ENCODE results near the gene USP3.
"Not testable (repeated sequence)": the region's sequence is repeated elsewhere in the genome, so short reads cannot be mapped to it uniquely, and the experiment has no call there.

The USP3 gene

GRCh38 chr15:63612300-63612699, 107.9 kb downstream of the USP3 start:
- no peak overlapping the region for H2AK5ac ChIP-seq (ENCODE audit: low read length)
- WGBS (ENCODE audit: extremely low coverage, insufficient coverage, insufficient read length), result no CpG with 5 or more reads among the region's 15 CpGs

GRCh38 chr15:63615935-63616334, 111.5 kb downstream of the USP3 start:
- Histone ChIP-seq H3K79me2 (ENCODE audit: control insufficient read depth, insufficient read depth, low read length, poor library complexity) (no peaks in the 10 kb centered on the region), H3K79me1 (ENCODE audit: low read length) (no peaks in the 10 kb centered on the region), H3K4me3 (ENCODE audit: low read depth, low read length) (no peak overlapping the region), H2BK12ac (ENCODE audit: low read length) (no peak overlapping the region), H3K4ac (ENCODE audit: low read depth, low read length) (no peak overlapping the region), H3K4me1 (ENCODE audit: control insufficient read depth in 1 of 2, insufficient read depth in 2 of 2, low read length in 2 of 2) (peaks cover 2 to 5% of the 10 kb centered on the region in 2 experiments), H3K18ac (ENCODE audit: low read length) (no peak overlapping the region), H3K27me3 (ENCODE audit: insufficient read depth, low read length) (no peaks in the 10 kb centered on the region), H2AFZ (ENCODE audit: insufficient read depth, low read length, poor library complexity) (no peak overlapping the region), H3K23ac (ENCODE audit: low read length) (no peak overlapping the region), H3K14ac (ENCODE audit: low read length) (no peak overlapping the region), H3K36me3 (ENCODE audit: control insufficient read depth in 1 of 2, insufficient read depth in 2 of 2, low read length in 2 of 2) (peaks cover 18 to 25% of the 10 kb centered on the region in 2 experiments), H4K12ac (ENCODE audit: low read depth, low read length) (no peak overlapping the region), H3K9me3 (ENCODE audit: insufficient read depth, low read depth, low read length) (no peaks in the 10 kb centered on the region), H2BK120ac (ENCODE audit: insufficient read depth, low read length, poor library complexity) (no peak overlapping the region), H2AK5ac (ENCODE audit: low read length) (no peak overlapping the region), H3K9ac (ENCODE audit: low read length) (no peak overlapping the region), H4K8ac (ENCODE audit: low read depth, low read length) (no peak overlapping the region), H3K4me2 (ENCODE audit: low read length) (peak overlapping the region; percentile 28), H3K27ac (ENCODE audit: low read depth, low read length) (peak overlapping the region; percentile 56), H4K91ac (ENCODE audit: low read depth, low read length) (no peak overlapping the region), H2BK5ac (ENCODE audit: low read depth, low read length, poor library complexity) (no peak overlapping the region)
- no CpG with 5 or more reads among the region's 3 CpGs for WGBS (ENCODE audit: extremely low coverage, insufficient coverage, insufficient read length)
- DNase-seq, result peak in 1 of 2 donors; percentile 63

More at GRCh38 chr15:63612300-63612699, 107.9 kb downstream of the USP3 start:
- Histone ChIP-seq H4K12ac (ENCODE audit: low read depth, low read length) (no peak overlapping the region), H3K4me2 (ENCODE audit: low read length) (no peak overlapping the region), H3K27ac (ENCODE audit: low read depth, low read length) (no peak overlapping the region), H3K18ac (ENCODE audit: low read length) (no peak overlapping the region), H4K8ac (ENCODE audit: low read depth, low read length) (no peak overlapping the region), H2BK120ac (ENCODE audit: insufficient read depth, low read length, poor library complexity) (no peak overlapping the region), H3K27me3 (ENCODE audit: insufficient read depth, low read length) (no peaks in the 10 kb centered on the region), H2AFZ (ENCODE audit: insufficient read depth, low read length, poor library complexity) (no peak overlapping the region), H3K4ac (ENCODE audit: low read depth, low read length) (no peak overlapping the region), H3K4me1 (ENCODE audit: control insufficient read depth in 1 of 2, insufficient read depth in 2 of 2, low read length in 2 of 2) (peaks cover 2 to 5% of the 10 kb centered on the region in 2 experiments), H3K79me1 (ENCODE audit: low read length) (no peaks in the 10 kb centered on the region), H3K79me2 (ENCODE audit: control insufficient read depth, insufficient read depth, low read length, poor library complexity) (no peaks in the 10 kb centered on the region), H3K14ac (ENCODE audit: low read length) (no peak overlapping the region), H4K91ac (ENCODE audit: low read depth, low read length) (no peak overlapping the region), H3K9me3 (ENCODE audit: insufficient read depth, low read depth, low read length) (no peaks in the 10 kb centered on the region), H3K36me3 (ENCODE audit: control insufficient read depth in 1 of 2, insufficient read depth in 2 of 2, low read length in 2 of 2) (peaks cover 35 to 51% of the 10 kb centered on the region in 2 experiments), H3K23ac (ENCODE audit: low read length) (no peak overlapping the region), H3K9ac (ENCODE audit: low read length) (no peak overlapping the region), H3K4me3 (ENCODE audit: low read depth, low read length) (peak overlapping the region; percentile 45), H2BK5ac (ENCODE audit: low read depth, low read length, poor library complexity) (no peak overlapping the region), H2BK12ac (ENCODE audit: low read length) (no peak overlapping the region)
- DNase-seq, result no peak

GRCh38 chr15:63617147-63617546, 112.8 kb downstream of the USP3 start:
- H3K9me3 ChIP-seq (ENCODE audit: insufficient read depth, low read depth, low read length); H3K27ac ChIP-seq (ENCODE audit: low read depth, low read length); DNase-seq; H3K23ac ChIP-seq (ENCODE audit: low read length); H2AFZ ChIP-seq (ENCODE audit: insufficient read depth, low read length, poor library complexity); H4K8ac ChIP-seq (ENCODE audit: low read depth, low read length); H3K79me1 ChIP-seq (ENCODE audit: low read length); H2BK120ac ChIP-seq (ENCODE audit: insufficient read depth, low read length, poor library complexity); H3K14ac ChIP-seq (ENCODE audit: low read length); H3K4me3 ChIP-seq (ENCODE audit: low read depth, low read length); H3K4me1 ChIP-seq (ENCODE audit: control insufficient read depth in 1 of 2, insufficient read depth in 2 of 2, low read length in 2 of 2); H2AK5ac ChIP-seq (ENCODE audit: low read length); H4K12ac ChIP-seq (ENCODE audit: low read depth, low read length); H3K4me2 ChIP-seq (ENCODE audit: low read length); H3K9ac ChIP-seq (ENCODE audit: low read length); H3K18ac ChIP-seq (ENCODE audit: low read length); H3K79me2 ChIP-seq (ENCODE audit: control insufficient read depth, insufficient read depth, low read length, poor library complexity); H2BK5ac ChIP-seq (ENCODE audit: low read depth, low read length, poor library complexity); H2BK12ac ChIP-seq (ENCODE audit: low read length); H3K4ac ChIP-seq (ENCODE audit: low read depth, low read length); H3K27me3 ChIP-seq (ENCODE audit: insufficient read depth, low read length); H4K91ac ChIP-seq (ENCODE audit: low read depth, low read length): not testable (repeated sequence)
- no CpG with 5 or more reads among the region's 4 CpGs for WGBS (ENCODE audit: extremely low coverage, insufficient coverage, insufficient read length)
- H3K36me3 ChIP-seq (ENCODE audit: control insufficient read depth in 1 of 2, insufficient read depth in 2 of 2, low read length in 2 of 2), result peaks cover 12 to 18% of the 10 kb centered on the region in 2 experiments

GRCh38 chr15:63617627-63618026, 113.2 kb downstream of the USP3 start:
- WGBS (ENCODE audit: extremely low coverage, insufficient coverage, insufficient read length), result no CpG with 5 or more reads among the region's 3 CpGs

More at GRCh38 chr15:63617627-63618026, 113.2 kb downstream of the USP3 start:
- not testable (repeated sequence) for H3K18ac ChIP-seq (ENCODE audit: low read length); H3K79me2 ChIP-seq (ENCODE audit: control insufficient read depth, insufficient read depth, low read length, poor library complexity); H3K79me1 ChIP-seq (ENCODE audit: low read length); H2BK12ac ChIP-seq (ENCODE audit: low read length); H2AFZ ChIP-seq (ENCODE audit: insufficient read depth, low read length, poor library complexity); H3K9ac ChIP-seq (ENCODE audit: low read length); H4K12ac ChIP-seq (ENCODE audit: low read depth, low read length); H3K4me3 ChIP-seq (ENCODE audit: low read depth, low read length); H3K4me1 ChIP-seq (ENCODE audit: control insufficient read depth in 1 of 2, insufficient read depth in 2 of 2, low read length in 2 of 2); H2BK120ac ChIP-seq (ENCODE audit: insufficient read depth, low read length, poor library complexity); H3K27ac ChIP-seq (ENCODE audit: low read depth, low read length); H3K9me3 ChIP-seq (ENCODE audit: insufficient read depth, low read depth, low read length); H3K27me3 ChIP-seq (ENCODE audit: insufficient read depth, low read length); H3K14ac ChIP-seq (ENCODE audit: low read length); H4K8ac ChIP-seq (ENCODE audit: low read depth, low read length); H2AK5ac ChIP-seq (ENCODE audit: low read length); H2BK5ac ChIP-seq (ENCODE audit: low read depth, low read length, poor library complexity); H3K4ac ChIP-seq (ENCODE audit: low read depth, low read length); H3K23ac ChIP-seq (ENCODE audit: low read length); H3K4me2 ChIP-seq (ENCODE audit: low read length); DNase-seq; H4K91ac ChIP-seq (ENCODE audit: low read depth, low read length)
- peaks cover 11 to 18% of the 10 kb centered on the region in 2 experiments for H3K36me3 ChIP-seq (ENCODE audit: control insufficient read depth in 1 of 2, insufficient read depth in 2 of 2, low read length in 2 of 2)
